GM19468 (cell line): Measurements from ENCODE around the gene TMEM97.
A peak's percentile ranks its signal among the peaks of the same experiment; 100 is the strongest.

ENCODE experiments used
- ATAC-seq: cut with Tn5 transposase; IDR thresholded peaks from one replicate; pipeline ENCODE4 v1.9.1; 2021; ENCODE audit warnings: mild to moderate bottlenecking, moderate library complexity, moderate number of reproducible peaks; ENCODE audit not compliant: unreplicated experiment; ENCODE audit errors: extremely low read depth

Gene TMEM97

GRCh38 chr17:28357901-28358197 is 38.8 kb downstream of the TMEM97 start:
- ATAC-seq: no peak

GRCh38 chr17:28363186-28363585 is 44.2 kb downstream of the TMEM97 start:
- no peak for ATAC-seq

- ATAC-seq: no peak
Measured at GRCh38 chr17:28363776-28364650, 45.0 kb downstream of the TMEM97 start.

GRCh38 chr17:28364665-28365363 is 45.8 kb downstream of the TMEM97 start, which contains the start of gene SEBOX:
Gene SEBOX, minus strand, starts transcription at chr17:28365199. Its CDS starts 48 bp downstream, at chr17:28365151.
- no peak for ATAC-seq

GRCh38 chr17:28365487-28365886 is 46.5 kb downstream of the TMEM97 start:
- ATAC-seq: no peak

GRCh38 chr17:28366605-28367004 is 47.6 kb downstream of the TMEM97 start:
- no peak for ATAC-seq

GRCh38 chr17:28367641-28368305 is 48.8 kb downstream of the TMEM97 start:
- no peak for ATAC-seq

GRCh38 chr17:28368306-28368831 is 49.4 kb downstream of the TMEM97 start:
- no peak for ATAC-seq

- ATAC-seq: no peak
Measured at GRCh38 chr17:28368915-28369683, 50.1 kb downstream of the TMEM97 start.

GRCh38 chr17:28369684-28370034 is 50.7 kb downstream of the TMEM97 start:
- ATAC-seq: no peak

- no peak for ATAC-seq
Measured at GRCh38 chr17:28370035-28370743, 51.2 kb downstream of the TMEM97 start, which contains the start of gene VTN. Gene VTN, minus strand, starts transcription at chr17:28370307. Its CDS starts 104 bp downstream, at chr17:28370203.

GRCh38 chr17:28370744-28371103 is 51.7 kb downstream of the TMEM97 start:
- no peak for ATAC-seq

GRCh38 chr17:28371245-28372202 is 52.5 kb downstream of the TMEM97 start, which contains the start of gene SARM1:
Gene SARM1, plus strand, starts transcription at chr17:28371694. Its CDS starts 339 bp downstream, at chr17:28372033.
- peak; percentile 51 for ATAC-seq

GRCh38 chr17:28372203-28372944 is 53.4 kb downstream of the TMEM97 start:
- no peak for ATAC-seq

- no peak for ATAC-seq
Measured at GRCh38 chr17:28372945-28373274, 53.9 kb downstream of the TMEM97 start.
